SHP77 treated with DMSO at 0.1 percent for 48 hours (cell line): ENCODE data around the gene GCAT.

Source experiments
- DNase-seq: peaks from one replicate; lab custom pipeline; 2025; lab: John Stamatoyannopoulos, UW

Gene GCAT

DNA sequence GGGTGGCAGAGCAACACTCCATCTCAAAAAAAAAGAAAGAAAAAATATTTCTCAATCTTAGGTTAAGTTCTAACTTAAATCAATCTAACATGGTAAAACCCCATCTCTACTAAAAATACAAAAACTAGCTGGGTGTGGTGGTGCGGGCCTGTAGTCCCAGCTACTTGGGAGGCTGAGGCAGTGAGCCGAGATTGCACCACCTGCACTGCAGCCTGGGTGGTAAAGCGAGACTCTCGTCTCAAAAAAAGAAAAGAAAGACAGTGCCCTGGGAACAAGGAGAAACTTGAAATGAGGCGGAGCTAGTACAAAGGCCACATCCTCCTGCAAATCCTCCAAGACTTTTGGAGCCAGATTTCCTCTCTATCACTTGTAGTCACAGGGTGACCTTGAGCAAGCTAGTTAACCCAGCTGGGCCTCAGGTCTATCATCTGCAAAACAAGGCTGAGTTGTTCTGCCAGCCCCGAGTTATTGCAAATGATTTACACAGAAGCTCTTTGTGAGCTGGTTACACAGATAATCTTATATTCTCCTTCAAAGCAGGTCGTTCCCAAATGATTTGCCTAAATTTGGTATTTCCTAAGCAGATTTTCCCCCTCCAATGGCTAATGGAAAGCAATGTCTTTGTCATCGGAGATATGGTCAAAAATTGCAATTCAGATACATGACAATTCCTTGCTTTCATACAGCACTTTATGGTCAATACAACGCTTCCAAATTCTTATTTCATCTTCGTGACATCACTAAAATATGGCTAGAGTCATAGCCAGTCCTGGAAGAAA lies 34.5 kb downstream of the GCAT start:
- no peak for DNase-seq

GRCh38 chr22:37843741-37844089 lies 36.0 kb downstream of the GCAT start:
- no peak for DNase-seq

DNA sequence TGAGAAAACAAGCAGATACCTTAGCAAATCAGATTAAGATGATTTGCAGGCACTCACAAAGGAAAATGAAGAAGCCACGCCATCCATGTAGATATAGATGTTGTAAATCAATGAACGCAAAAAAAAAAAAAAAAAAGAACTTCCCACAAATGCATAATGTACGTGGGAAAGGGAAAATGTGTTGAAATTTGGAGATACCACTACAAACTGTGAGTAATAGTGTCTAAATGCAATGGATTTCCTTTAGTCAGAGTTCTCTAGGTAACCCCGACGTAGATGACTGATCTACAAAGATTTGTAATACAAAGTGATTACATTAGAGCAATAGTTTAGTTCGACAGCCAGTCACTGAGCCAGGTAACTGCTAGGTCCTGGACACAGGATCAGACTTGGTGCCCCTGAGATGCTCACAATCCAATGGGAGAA lies 37.2 kb downstream of the GCAT start:
- DNase-seq, result no peak

DNA sequence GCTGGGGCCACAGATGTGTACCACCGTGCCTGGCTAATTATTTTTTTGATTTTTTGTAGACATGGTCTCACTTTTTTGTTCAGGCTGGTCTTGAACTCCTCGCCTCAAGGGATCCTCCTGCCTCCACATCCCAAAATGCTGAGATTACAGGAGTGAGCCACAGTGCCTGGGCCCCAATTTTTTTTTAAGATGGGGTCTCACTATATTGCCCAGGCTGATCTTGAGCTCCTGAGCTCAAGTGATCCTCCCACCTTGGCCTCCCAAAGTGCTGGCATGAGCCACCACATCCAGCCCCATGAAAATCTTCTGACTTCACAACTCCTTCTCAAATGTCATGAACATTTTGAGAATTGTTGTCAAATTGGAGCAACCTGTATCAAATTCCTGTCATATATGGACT lies 38.7 kb downstream of the GCAT start:
- DNase-seq, result no peak

- peak; percentile 34 for DNase-seq
These were observed 40.9 kb downstream of the GCAT start for GRCh38 chr22:37848587-37849088.

GRCh38 chr22:37849089-37849751 lies 41.5 kb downstream of the GCAT start, which contains the start of gene EIF3L:
Gene EIF3L, plus strand, starts transcription at chr22:37849419. Its CDS starts 31 bp downstream, at chr22:37849450.
- DNase-seq, result peak; percentile 86

DNA sequence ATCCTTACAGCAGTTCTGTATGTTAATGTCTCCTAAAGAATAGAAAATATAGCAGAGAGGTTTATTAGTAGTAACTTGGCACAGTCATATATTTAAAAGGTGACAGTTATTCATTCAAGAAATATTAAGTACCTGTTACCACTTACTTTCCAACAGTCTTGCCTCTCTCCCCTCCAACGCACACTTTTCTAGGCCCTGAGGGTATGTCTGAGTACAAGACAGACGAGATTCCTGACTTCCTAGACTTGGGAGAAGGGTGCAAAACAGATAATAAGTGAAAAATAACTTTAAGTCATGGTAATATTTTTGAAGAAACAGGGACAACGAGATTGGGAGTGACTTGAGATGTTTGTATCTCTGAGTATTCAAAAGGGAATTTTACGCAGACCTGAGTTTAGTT lies 43.1 kb downstream of the GCAT start:
- no peak for DNase-seq

- no peak for DNase-seq
These were observed 44.7 kb downstream of the GCAT start for GRCh38 chr22:37852418-37852817.

- no peak for DNase-seq
These were observed 47.2 kb downstream of the GCAT start for GRCh38 chr22:37854946-37855345.

GRCh38 chr22:37855462-37855861 lies 47.7 kb downstream of the GCAT start:
- DNase-seq, result no peak

DNA sequence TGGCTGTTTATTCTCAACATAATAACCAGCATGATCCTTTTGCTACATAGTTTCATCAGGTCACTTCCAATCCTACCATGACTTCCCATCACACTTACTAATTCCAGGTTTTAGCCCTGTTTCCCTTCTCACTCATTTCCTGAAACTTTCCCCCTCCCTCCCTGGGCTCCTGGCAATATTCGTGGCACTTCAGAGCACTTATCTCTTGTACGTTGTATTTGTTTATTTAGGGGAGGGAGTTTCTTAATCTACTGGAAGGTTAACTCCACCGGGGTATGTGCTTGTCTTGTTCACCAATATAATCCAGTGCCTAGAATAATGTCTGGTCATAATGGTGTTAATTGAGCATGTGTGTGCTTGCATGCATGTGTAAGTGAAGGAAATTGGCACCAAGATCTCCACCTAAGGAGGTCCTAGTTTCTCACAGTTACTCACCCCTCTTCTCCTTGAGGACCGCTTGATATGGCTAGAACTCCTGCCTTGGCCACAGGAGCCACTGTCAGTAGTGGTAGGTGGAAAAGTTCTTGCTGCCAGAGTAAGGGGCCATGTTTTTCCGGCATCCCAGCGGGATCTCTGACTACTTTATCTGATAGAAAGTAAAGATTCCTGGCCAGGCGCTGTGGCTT lies 53.2 kb downstream of the GCAT start:
- no peak for DNase-seq

- no peak for DNase-seq
These were observed 55.0 kb downstream of the GCAT start for GRCh38 chr22:37862570-37863325.

DNA sequence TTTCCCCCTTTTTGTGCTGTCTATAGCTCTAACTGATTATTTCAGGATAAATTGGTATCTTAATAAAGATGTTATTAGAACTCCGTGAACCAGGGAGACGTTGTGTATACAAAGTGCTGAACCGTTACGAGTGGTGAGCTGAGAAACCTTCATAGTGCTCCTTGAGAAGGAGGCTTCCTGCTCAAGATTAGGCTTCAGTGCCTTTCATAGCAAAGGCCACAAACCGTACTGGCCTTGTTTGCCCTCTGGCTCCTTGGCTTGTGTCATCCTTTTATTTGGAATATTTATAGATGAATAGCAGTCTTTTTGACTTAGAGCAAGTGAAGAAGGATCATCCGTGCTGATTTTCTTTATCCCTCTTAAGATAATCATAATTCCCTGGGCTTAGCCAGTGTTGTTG lies 57.8 kb downstream of the GCAT start:
- no peak for DNase-seq
